ENCODE measurements around the gene CCDC174. TPM values are rescaled to one million over a fixed set of nuclear protein-coding genes. Genes with fewer than 3 reads are reported as not detected.

CCDC174 gene
- total and polyA plus RNA-seq, 3 donors from 2014 or later: 19.1 to 38.0 (median 25.3) TPM

DNA sequence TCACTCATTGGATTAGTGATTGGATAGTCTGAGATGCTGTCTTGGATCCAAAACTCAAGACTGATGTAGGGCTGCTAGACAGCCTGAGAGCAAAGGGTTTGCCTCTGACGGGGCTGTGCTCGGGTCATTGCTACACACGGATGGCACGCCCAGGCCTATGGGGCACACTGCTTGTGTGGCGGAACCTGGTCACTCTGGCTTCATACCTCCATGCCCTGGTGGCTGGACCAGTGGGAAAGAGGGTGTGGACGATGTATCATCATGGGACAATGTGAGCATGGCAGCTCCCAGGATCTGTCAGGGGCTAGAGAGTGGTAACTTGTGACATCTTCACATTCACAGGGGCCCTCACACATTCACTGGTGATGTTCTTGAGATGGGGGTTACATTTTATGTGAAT, 18.1 kb upstream of the CCDC174 start:
- Histone ChIP-seq H3K9me3 (no peaks in the 10 kb centered on the region), H3K4me1 (no peaks in the 10 kb centered on the region), H3K27ac (no peak overlapping the region), H3K4me3 (no peak overlapping the region), H3K36me3 (ENCODE audit: low read depth, missing control alignments) (no peaks in the 10 kb centered on the region), H3K27me3 (no peaks in the 10 kb centered on the region)
- 82 to 88% methylated on average over 5 to 6 of the region's 6 CpGs for WGBS, 2 donors
- intact Hi-C loops (cut with DNase I; ENCODE audit: low total_unique reads): no loop called here
- no peak for DNase-seq
- TF ChIP-seq POLR2A (IDR thresholded peaks at IDR 0.05): no peak
- TF ChIP-seq, protein P1, sequence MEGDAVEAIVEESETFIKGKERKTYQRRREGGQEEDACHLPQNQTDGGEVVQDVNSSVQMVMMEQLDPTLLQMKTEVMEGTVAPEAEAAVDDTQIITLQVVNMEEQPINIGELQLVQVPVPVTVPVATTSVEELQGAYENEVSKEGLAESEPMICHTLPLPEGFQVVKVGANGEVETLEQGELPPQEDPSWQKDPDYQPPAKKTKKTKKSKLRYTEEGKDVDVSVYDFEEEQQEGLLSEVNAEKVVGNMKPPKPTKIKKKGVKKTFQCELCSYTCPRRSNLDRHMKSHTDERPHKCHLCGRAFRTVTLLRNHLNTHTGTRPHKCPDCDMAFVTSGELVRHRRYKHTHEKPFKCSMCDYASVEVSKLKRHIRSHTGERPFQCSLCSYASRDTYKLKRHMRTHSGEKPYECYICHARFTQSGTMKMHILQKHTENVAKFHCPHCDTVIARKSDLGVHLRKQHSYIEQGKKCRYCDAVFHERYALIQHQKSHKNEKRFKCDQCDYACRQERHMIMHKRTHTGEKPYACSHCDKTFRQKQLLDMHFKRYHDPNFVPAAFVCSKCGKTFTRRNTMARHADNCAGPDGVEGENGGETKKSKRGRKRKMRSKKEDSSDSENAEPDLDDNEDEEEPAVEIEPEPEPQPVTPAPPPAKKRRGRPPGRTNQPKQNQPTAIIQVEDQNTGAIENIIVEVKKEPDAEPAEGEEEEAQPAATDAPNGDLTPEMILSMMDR (IDR thresholded peaks at IDR 0.05): no peak

DNA sequence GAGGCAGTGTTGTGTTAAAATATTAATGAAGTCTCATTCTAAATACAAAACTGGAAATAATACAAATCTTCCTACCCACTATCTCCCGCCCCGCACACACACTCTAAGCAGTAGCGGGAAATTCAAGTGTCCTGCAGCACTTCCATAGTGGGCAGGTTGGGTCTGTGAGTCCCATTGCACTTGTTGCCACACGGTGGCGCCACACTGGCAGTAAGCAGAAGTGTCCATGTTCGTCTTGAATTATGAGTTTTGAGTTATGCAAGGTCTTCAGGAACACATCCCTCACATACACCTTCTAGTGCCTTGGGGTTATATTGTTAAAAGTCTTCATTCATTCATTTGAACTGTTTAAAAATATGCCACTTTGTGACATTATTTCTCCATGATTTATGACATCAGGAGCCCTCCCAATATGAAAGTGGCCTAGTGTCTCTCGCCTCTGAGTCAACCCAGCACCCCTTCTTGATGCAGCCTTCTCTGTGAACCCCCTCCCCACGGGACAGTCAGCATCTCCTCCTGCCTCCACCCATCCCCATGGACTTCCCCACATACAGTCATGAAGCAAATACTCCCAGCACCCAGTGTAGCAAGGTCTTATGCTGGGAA, 17.6 kb upstream of the CCDC174 start:
- no peaks in the 10 kb centered on the region for H3K27me3 ChIP-seq
- TF ChIP-seq, protein P1 (IDR thresholded peaks at IDR 0.05): peak in 2 of 3 experiments; percentile 54 to 84
- no peak for TF ChIP-seq POLR2A (IDR thresholded peaks at IDR 0.05)
- no peak overlapping the region for H3K27ac ChIP-seq
- DNase-seq: peak; percentile 74
- H3K4me3 ChIP-seq: no peak overlapping the region
- no peaks in the 10 kb centered on the region for H3K36me3 ChIP-seq (ENCODE audit: low read depth, missing control alignments)
- H3K9me3 ChIP-seq: no peaks in the 10 kb centered on the region
- 54% methylated on average over 8 of the region's 8 CpGs for WGBS, 2 donors
- intact Hi-C loops (cut with DNase I; ENCODE audit: low total_unique reads): no loop called here
- no peaks in the 10 kb centered on the region for H3K4me1 ChIP-seq

GRCh38 chr3:14634763-14635400, 16.7 kb upstream of the CCDC174 start:
- no peaks in the 10 kb centered on the region for H3K27me3 ChIP-seq
- H3K9me3 ChIP-seq: no peaks in the 10 kb centered on the region
- WGBS, 2 donors: 84 to 86% methylated on average over 4 of the region's 4 CpGs
- DNase-seq: no peak
- intact Hi-C loops (cut with DNase I; ENCODE audit: low total_unique reads): no loop called here
- no peak overlapping the region for H3K4me3 ChIP-seq
- no peaks in the 10 kb centered on the region for H3K36me3 ChIP-seq (ENCODE audit: low read depth, missing control alignments)
- H3K4me1 ChIP-seq: no peaks in the 10 kb centered on the region
- H3K27ac ChIP-seq: no peak overlapping the region
- TF ChIP-seq, protein P1 (IDR thresholded peaks at IDR 0.05): no peak
- no peak for TF ChIP-seq POLR2A (IDR thresholded peaks at IDR 0.05)

GRCh38 chr3:14636496-14637087, 15.0 kb upstream of the CCDC174 start:
- Histone ChIP-seq H3K27ac (no peak overlapping the region), H3K9me3 (no peaks in the 10 kb centered on the region), H3K4me1 (no peaks in the 10 kb centered on the region), H3K36me3 (ENCODE audit: low read depth, missing control alignments) (no peaks in the 10 kb centered on the region), H3K27me3 (no peaks in the 10 kb centered on the region), H3K4me3 (no peak overlapping the region)
- WGBS, 2 donors: 60 to 74% methylated on average over 4 of the region's 4 CpGs
- DNase-seq: no peak
- intact Hi-C loops (cut with DNase I; ENCODE audit: low total_unique reads): no loop called here
- TF ChIP-seq POLR2A (IDR thresholded peaks at IDR 0.05): no peak
- TF ChIP-seq, protein P1 (IDR thresholded peaks at IDR 0.05): no peak

Measured in testis (tissue), 3 donors.